GM21723 (cell line): ENCODE data around the gene SEC24C.

Experiments used
- ATAC-seq: cut with Tn5 transposase; IDR thresholded peaks from one replicate; pipeline ENCODE4 v1.9.1; 2021; ENCODE audit warnings: mild to moderate bottlenecking, moderate library complexity; ENCODE audit not compliant: unreplicated experiment

Gene SEC24C

DNA sequence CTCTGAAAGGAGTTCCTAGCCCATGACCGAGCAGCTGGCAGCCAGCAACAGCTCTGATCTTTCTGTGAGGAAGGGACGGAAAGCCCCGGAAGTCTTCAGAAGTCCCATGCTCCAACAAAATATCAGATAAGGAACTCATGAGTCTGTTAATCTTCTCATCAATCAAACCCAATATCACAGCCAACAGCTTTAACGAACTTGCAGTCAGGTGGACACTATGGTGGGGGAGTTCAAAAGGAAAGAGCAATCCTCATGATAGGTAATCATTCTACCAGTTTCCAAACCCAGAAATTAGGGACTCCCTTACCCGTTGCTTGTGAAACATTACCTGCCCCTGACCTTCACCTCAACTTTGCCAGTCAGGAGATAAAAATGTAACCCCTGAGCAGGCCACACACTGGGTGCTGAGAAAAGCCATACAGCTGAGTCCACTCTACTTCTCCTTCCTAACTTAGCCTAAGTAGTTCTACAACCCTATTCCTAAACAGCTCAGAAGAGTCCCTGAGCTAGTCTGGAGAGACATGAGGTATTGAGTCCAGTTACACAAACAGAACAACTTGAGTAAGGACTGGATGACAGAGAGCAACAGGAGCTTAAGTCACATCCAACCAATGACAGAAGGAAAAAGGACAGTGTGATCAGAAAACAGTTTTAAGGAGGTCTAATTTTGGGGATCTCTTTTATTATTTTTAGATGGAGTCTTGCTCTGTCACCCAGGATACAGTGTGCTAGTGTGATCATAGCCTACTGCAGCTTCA, 65.1 kb downstream of the SEC24C start:
- ATAC-seq = no peak

DNA sequence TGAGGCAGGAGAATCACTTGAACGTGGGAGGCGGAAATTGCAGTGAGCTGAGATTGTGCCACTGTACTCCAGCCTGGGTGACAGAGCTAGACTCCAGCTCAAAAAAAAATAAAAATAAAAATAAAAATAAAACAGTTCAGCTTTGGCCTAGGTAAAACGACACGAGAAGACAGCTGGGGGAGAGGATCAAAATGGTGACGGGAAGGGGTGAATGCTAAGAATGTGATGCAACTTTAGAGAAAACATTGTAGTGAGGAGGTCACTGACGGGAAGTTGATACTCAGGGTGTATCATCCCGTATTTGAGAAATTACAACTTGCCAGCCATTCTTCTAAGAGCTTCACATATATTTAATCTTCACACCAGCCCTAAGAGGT, 66.2 kb downstream of the SEC24C start:
- no peak for ATAC-seq

GRCh38 chr10:73810735-73811465, 66.7 kb downstream of the SEC24C start:
- peak; percentile 36 for ATAC-seq

DNA sequence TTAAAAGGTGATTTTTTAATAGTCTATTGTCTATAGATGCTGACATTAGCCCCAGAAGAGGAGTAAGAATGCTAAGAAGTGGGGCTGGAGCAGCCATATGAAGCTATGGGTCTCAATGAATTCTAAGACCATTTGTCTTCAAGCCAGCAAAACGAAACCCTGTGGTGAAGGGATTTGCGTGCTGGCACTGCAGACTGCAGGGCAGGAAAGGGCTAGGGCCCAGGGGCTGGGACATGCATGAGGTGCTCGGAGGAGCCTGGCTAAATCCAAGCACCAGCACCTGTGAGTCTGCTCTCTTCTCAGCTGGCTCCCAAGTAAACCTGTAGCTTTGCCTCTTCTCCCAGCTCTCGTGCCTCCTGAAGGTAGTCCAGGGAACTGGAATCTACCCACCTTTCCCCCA, 68.5 kb downstream of the SEC24C start:
- no peak for ATAC-seq

DNA sequence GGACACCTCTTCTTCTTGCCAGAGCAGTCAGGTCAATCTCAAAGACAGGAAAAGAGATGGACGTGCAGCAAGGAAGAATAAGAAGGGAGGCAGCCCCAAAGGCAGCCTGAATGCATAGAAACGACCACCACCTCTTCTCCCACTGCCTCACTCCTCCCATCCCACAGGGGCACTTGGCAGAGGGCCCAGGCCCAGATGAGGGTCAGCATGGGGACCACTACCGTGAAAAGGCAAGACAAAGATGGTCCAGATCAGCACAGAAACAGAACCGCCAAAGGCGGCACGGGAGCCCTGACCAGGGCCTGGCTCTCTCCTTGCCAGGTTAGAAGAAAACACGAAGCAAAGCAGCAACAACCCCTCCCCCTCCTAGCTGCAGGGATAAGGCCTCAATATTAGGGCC, 69.2 kb downstream of the SEC24C start:
- no peak for ATAC-seq

GRCh38 chr10:73814276-73814895, 70.2 kb downstream of the SEC24C start:
- no peak for ATAC-seq

- no peak for ATAC-seq
These were observed 70.9 kb downstream of the SEC24C start for GRCh38 chr10:73814896-73815718.

GRCh38 chr10:73815719-73816030, 71.5 kb downstream of the SEC24C start:
- ATAC-seq = no peak

- ATAC-seq = no peak
These were observed 73.0 kb downstream of the SEC24C start for GRCh38 chr10:73816917-73817729.

GRCh38 chr10:73817826-73818225, 73.7 kb downstream of the SEC24C start:
- ATAC-seq = no peak

GRCh38 chr10:73818402-73818801, 74.2 kb downstream of the SEC24C start:
- ATAC-seq = no peak

DNA sequence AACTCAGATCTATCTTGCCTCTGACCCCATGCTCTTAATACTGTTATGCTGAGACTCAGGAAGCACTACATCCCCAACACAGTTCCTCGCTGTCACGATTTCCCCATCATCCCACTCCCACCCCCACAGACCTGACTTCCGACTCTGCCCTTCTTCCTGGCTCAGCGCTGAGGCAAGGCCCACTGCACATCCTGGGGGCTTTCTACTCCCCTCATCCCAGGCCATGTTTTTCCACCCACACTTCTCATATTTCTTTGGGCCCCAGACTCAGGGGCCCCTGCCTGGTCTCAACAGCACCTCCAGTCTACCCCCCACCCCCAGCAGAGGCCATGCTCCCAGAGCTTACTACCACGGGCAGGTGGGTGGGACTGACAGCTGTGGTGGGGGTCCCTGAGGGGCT, 74.9 kb downstream of the SEC24C start:
- ATAC-seq = no peak

DNA sequence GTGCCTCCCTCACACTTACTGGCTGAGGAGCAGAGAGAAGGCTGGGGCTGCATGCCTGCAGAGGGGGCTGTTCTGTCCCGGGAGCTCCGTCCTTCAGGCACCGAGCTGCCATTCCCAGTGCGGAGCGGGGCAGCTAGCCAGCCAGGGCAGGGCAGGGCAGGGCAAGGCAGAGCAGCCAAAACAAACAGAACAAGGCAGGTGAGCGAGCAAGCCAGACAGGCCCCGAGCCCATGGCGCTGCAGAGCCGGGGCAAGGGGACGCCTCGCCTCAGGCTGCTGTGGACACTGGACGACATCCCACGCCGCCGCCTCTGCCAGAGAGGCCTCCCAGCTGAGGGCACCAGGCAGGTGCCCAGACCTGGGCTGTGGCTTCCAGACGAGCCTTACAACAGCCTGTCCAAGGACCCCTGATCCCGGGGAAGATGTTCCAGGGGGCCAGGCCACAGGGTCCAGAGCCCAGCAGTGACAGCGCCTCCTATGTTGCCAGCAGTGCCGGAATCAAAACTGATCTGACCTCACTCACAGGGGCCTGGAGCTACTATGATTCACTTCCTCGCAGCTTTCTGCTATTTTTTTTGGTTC, 75.4 kb downstream of the SEC24C start:
- no peak for ATAC-seq
